ENCODE data around the gene OR4D11. TPM values are rescaled to one million over a fixed set of nuclear protein-coding genes. Genes with fewer than 3 reads are reported as not detected.

OR4D11 gene
- total and polyA plus RNA-seq, 9 of the 15 experiments (the other 6 are each of a cell fraction or from before 2014, with no cell fraction given): not detected

GRCh38 chr11:59551659-59552521 is 48.5 kb downstream of the OR4D11 start (continued):
- TF ChIP-seq HDAC3 (IDR thresholded peaks at IDR 0.05; ENCODE audit: borderline replicate concordance, partially characterized antibody) (peak; percentile 56), ZNF77 (CRISPR knock-in tag; IDR thresholded peaks at IDR 0.05) (no peak), ZNF395 (CRISPR knock-in tag; IDR thresholded peaks at IDR 0.05) (peak; percentile 75), TFE3 (CRISPR knock-in tag; IDR thresholded peaks at IDR 0.05) (no peak), ZFP36 (IDR thresholded peaks at IDR 0.05; ENCODE audit: low read depth, low read length, partially characterized antibody) (no peak), TCF7L2 (IDR thresholded peaks at IDR 0.05; ENCODE audit: low read depth, low read length) (no peak), POLR2H (tag; IDR thresholded peaks at IDR 0.05; ENCODE audit: low read depth) (peak; percentile 99), ARHGAP35 (IDR thresholded peaks at IDR 0.05; ENCODE audit: partially characterized antibody) (no peak), NEUROD1 (IDR thresholded peaks at IDR 0.05; ENCODE audit: borderline replicate concordance, low read depth, low read length, partially characterized antibody) (no peak), JUN (IDR thresholded peaks at IDR 0.05; ENCODE audit: borderline replicate concordance, low read depth, low read length) (no peak), JUN (CRISPR knock-in tag; IDR thresholded peaks at IDR 0.05; ENCODE audit: borderline replicate concordance) (no peak), PYGO2 (tag; IDR thresholded peaks at IDR 0.05) (no peak), SAFB2 (IDR thresholded peaks at IDR 0.05; ENCODE audit: borderline replicate concordance, low read depth, low read length, severe bottlenecking) (no peak), ZNF239 (CRISPR knock-in tag; IDR thresholded peaks at IDR 0.05) (no peak), RAD51 (IDR thresholded peaks at IDR 0.05; ENCODE audit: borderline replicate concordance, low read depth) (no peak), GATAD2A (IDR thresholded peaks at IDR 0.05) (no peak), ZC3H11A (IDR thresholded peaks at IDR 0.05; ENCODE audit: low read depth, low read length) (no peak), ZKSCAN3 (CRISPR knock-in tag; IDR thresholded peaks at IDR 0.05) (no peak), ATF3 (IDR thresholded peaks at IDR 0.05) (no peak), ATF3 (CRISPR knock-in tag; conservative IDR thresholded peaks at IDR 0.05) (no peak), ADNP (tag; IDR thresholded peaks at IDR 0.05) (peak; percentile 70; the same call in 1 of the 2 replicates), TEAD4 (IDR thresholded peaks at IDR 0.05; ENCODE audit: low read length) (peak; percentile 54; the same call in 1 of the 2 replicates), TEAD4 (CRISPR knock-in tag; IDR thresholded peaks at IDR 0.05; ENCODE audit: borderline replicate concordance) (no peak), SRF (CRISPR knock-in tag; IDR thresholded peaks at IDR 0.05) (no peak)

Measured in K562 (cell line).